ENCODE measurements around the gene DAZL.
"Not testable (repeated sequence)": the region's sequence is repeated elsewhere in the genome, so short reads cannot be mapped to it uniquely, and the experiment has no call there.

Gene DAZL, protein sequence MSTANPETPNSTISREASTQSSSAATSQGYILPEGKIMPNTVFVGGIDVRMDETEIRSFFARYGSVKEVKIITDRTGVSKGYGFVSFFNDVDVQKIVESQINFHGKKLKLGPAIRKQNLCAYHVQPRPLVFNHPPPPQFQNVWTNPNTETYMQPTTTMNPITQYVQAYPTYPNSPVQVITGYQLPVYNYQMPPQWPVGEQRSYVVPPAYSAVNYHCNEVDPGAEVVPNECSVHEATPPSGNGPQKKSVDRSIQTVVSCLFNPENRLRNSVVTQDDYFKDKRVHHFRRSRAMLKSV
- 0 reads per million in 3 donors for total RNA-seq

DNA sequence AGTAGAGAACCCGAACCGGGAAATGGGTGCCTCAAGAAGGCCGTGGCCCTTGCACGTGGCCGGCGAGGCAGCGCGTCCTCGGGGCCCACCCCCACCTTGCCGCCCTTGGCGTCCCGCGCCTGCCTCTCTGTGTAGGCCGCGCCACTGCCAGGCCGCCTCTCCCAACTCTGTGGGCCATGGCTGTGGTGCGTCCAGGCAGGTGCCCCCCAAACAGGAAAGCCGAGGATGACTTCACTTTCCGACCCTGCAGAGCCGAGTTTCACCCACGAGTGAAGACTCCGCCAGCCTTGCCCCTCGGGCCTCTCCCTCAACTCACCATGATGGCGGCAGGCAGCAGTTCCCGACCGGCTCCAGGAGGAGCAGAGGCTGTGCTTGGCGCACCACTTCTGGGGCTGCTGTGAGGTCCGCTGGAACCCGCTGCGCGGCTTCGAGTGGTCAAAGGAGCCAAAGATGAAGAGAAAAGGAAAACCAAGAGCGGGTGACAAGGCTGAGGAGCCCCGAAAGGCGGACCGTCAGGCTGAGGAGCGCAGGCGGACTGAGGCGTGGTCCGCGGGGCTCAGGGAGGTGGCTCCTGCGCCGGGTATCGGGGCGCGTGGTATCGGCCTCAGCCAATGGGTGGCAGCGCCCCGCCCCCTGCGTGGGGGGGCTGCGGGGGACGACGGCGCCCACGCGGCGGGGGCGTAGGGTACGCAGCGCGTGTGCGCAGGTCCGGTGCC, at the start of gene DAZL:
Gene DAZL, minus strand, starts transcription at position 537 of the 716 bp plus-strand sequence. Its CDS starts 218 bp downstream, at position 319.
- H3K4me1 ChIP-seq (ENCODE audit: control insufficient read depth, insufficient read depth, low read length, poor library complexity, severe bottlenecking) = no peaks in the 10 kb centered on the region
- H3K9me3 ChIP-seq (ENCODE audit: control insufficient read depth, low read length) = no peaks in the 10 kb centered on the region
- no peak within 1 kb of the TSS for H3K27ac ChIP-seq (ENCODE audit: insufficient read depth, low read length, poor library complexity, severe bottlenecking)
- no peaks in the 10 kb centered on the region for H3K36me3 ChIP-seq (ENCODE audit: control insufficient read depth, insufficient read depth, low read length)
- H3K27me3 ChIP-seq (replicated peaks; ENCODE audit: control insufficient read depth, insufficient read depth, low read length, poor library complexity, severe bottlenecking) = no peaks in the 10 kb centered on the region
- no peak within 1 kb of the TSS for H3K4me3 ChIP-seq (ENCODE audit: insufficient read depth, low read depth, low read length, poor library complexity, severe bottlenecking)
- no peak for DNase-seq

DNA sequence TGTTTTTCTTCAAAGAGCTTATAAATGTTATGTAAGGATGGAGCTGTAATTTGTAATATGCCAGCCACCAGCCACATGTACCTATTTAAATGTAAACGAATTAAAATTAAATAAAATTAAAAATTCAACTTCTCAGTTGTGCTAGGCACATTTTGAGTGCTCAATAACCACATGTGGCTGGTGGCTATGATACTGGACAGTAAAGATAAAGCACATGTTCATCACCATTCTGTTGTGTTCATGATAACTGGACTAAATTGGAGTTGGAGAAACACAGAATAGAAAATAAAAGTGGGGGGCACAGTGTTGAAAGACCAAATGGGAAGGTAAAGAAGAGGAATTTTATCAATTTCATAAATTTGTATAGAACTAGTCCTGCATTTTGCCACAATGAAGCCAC, 49.8 kb upstream of the DAZL start:
- Histone ChIP-seq H3K36me3 (ENCODE audit: control insufficient read depth, insufficient read depth, low read length) (no peaks in the 10 kb centered on the region), H3K4me3 (ENCODE audit: insufficient read depth, low read depth, low read length, poor library complexity, severe bottlenecking) (no peak overlapping the region), H3K27ac (ENCODE audit: insufficient read depth, low read length, poor library complexity, severe bottlenecking) (no peak overlapping the region), H3K4me1 (ENCODE audit: control insufficient read depth, insufficient read depth, low read length, poor library complexity, severe bottlenecking) (no peaks in the 10 kb centered on the region), H3K27me3 (replicated peaks; ENCODE audit: control insufficient read depth, insufficient read depth, low read length, poor library complexity, severe bottlenecking) (no peaks in the 10 kb centered on the region), H3K9me3 (ENCODE audit: control insufficient read depth, low read length) (no peaks in the 10 kb centered on the region)
- DNase-seq = no peak

DNA sequence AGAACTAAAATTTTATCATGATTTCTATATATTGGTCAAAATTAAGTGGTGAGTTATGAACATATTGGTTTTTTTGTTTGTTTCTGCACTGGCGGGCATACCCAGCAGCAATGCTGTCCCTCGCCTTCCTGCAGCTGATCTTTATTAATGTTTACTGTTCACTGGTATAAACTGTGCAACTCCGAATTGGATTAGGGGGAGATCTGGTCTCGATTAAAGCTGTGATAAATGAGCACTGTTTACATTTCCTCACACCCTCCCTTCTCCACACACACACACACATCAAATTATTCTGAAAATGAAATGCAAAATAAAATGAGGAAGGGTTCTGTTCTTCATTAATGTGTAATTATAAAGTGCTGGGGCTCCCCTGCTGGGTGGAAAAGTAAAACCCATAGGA, 48.5 kb upstream of the DAZL start:
- no peaks in the 10 kb centered on the region for H3K4me1 ChIP-seq (ENCODE audit: control insufficient read depth, insufficient read depth, low read length, poor library complexity, severe bottlenecking)

DNA sequence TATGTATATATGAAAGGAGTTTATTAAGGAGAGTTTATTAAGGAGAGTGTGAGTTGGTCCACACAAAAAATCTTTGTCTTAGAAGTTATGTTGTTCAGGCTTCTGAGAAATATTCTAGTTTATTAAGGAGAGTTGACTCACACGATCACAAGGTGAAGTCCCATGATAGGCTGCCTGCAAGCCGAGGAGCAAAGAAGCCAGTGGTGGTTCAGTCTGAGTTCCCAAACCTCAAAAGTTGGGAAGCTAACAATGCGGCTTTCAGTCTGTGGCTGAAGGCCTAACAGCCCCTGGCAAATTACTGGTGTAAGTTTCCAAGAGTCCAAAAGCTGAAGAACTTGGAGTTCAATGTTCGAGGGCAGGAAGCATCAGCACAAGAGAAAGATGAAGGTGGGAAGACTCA, 42.4 kb upstream of the DAZL start:
- no peak for DNase-seq
- Histone ChIP-seq H3K9me3 (ENCODE audit: control insufficient read depth, low read length) (no peaks in the 10 kb centered on the region), H3K27ac (ENCODE audit: insufficient read depth, low read length, poor library complexity, severe bottlenecking) (no peak overlapping the region), H3K4me3 (ENCODE audit: insufficient read depth, low read depth, low read length, poor library complexity, severe bottlenecking) (no peak overlapping the region), H3K36me3 (ENCODE audit: control insufficient read depth, insufficient read depth, low read length) (no peaks in the 10 kb centered on the region), H3K4me1 (ENCODE audit: control insufficient read depth, insufficient read depth, low read length, poor library complexity, severe bottlenecking) (no peaks in the 10 kb centered on the region), H3K27me3 (replicated peaks; ENCODE audit: control insufficient read depth, insufficient read depth, low read length, poor library complexity, severe bottlenecking) (no peaks in the 10 kb centered on the region)

More for the DNA sequence above, 48.5 kb upstream of the DAZL start:
- no peaks in the 10 kb centered on the region for H3K27me3 ChIP-seq (replicated peaks; ENCODE audit: control insufficient read depth, insufficient read depth, low read length, poor library complexity, severe bottlenecking)
- DNase-seq = no peak
- H3K27ac ChIP-seq (ENCODE audit: insufficient read depth, low read length, poor library complexity, severe bottlenecking) = no peak overlapping the region
- no peak overlapping the region for H3K4me3 ChIP-seq (ENCODE audit: insufficient read depth, low read depth, low read length, poor library complexity, severe bottlenecking)
- H3K9me3 ChIP-seq (ENCODE audit: control insufficient read depth, low read length) = no peaks in the 10 kb centered on the region
- no peaks in the 10 kb centered on the region for H3K36me3 ChIP-seq (ENCODE audit: control insufficient read depth, insufficient read depth, low read length)

DNA sequence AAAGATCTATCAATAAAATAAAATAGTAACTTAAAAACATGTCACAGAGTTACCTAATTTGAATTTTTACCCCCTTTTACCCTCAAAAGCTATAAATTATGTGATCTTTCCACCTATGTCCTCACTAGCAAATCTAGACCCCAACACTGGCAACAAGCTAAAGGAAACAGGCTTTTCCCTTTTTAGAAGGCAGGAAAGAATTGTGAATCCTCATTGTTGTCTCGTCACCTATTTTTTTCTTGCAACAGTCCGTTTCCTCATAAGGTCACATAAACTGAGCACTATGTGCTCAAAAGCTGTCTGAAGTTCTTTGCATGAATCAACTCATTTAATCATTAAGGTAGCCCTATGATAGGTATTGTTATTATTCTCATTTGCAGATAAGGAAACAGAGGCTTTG, 34.6 kb upstream of the DAZL start:
- no peaks in the 10 kb centered on the region for H3K27me3 ChIP-seq (replicated peaks; ENCODE audit: control insufficient read depth, insufficient read depth, low read length, poor library complexity, severe bottlenecking)

DNA sequence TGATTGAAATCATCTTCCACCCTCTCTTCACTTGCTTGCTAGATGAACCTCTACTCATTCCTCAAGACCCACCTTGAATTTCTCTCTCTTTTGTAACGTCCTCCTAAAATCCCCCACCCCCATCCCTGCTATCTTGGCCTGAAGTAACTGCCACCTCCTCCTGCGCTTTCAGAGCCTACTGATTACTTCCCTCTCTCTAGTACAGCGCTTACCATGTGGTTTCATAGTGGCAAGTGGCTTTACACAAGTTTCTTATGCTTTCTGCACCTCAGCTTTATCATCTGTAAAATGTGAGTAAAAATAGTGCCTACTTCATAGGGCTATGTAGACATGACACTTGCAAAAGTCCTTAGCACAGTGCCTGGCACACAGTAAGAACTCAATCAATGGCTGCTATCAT, 28.7 kb upstream of the DAZL start:
- no peak overlapping the region for H3K4me3 ChIP-seq (ENCODE audit: insufficient read depth, low read depth, low read length, poor library complexity, severe bottlenecking)
- H3K9me3 ChIP-seq (ENCODE audit: control insufficient read depth, low read length) = no peaks in the 10 kb centered on the region
- DNase-seq = no peak
- H3K27ac ChIP-seq (ENCODE audit: insufficient read depth, low read length, poor library complexity, severe bottlenecking) = no peak overlapping the region
- no peaks in the 10 kb centered on the region for H3K27me3 ChIP-seq (replicated peaks; ENCODE audit: control insufficient read depth, insufficient read depth, low read length, poor library complexity, severe bottlenecking)
- H3K36me3 ChIP-seq (ENCODE audit: control insufficient read depth, insufficient read depth, low read length) = no peaks in the 10 kb centered on the region
- H3K4me1 ChIP-seq (ENCODE audit: control insufficient read depth, insufficient read depth, low read length, poor library complexity, severe bottlenecking) = no peaks in the 10 kb centered on the region

More for the DNA sequence above, 34.6 kb upstream of the DAZL start:
- H3K9me3 ChIP-seq (ENCODE audit: control insufficient read depth, low read length) = no peaks in the 10 kb centered on the region
- H3K27ac ChIP-seq (ENCODE audit: insufficient read depth, low read length, poor library complexity, severe bottlenecking) = no peak overlapping the region
- no peaks in the 10 kb centered on the region for H3K4me1 ChIP-seq (ENCODE audit: control insufficient read depth, insufficient read depth, low read length, poor library complexity, severe bottlenecking)
- no peak overlapping the region for H3K4me3 ChIP-seq (ENCODE audit: insufficient read depth, low read depth, low read length, poor library complexity, severe bottlenecking)
- no peak for DNase-seq
- no peaks in the 10 kb centered on the region for H3K36me3 ChIP-seq (ENCODE audit: control insufficient read depth, insufficient read depth, low read length)

DNA sequence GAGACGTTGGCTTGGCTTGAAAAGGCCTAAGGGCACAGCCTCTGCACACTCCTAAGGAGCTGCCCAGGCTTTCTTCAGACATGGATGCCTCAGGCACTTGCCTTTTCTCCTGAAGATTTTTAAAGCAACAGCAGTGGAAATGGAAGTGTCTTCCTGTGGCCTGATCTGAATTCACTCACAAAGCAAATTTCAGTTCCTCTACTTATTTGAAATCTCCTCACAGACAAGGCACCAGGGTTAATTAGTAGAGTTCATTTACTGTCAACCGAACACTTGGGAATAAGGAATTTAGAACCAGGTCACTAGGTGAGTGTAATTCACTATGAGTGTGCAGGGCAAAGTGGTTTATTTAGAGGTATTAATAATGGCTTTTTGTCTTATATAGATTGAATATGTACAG, 27.2 kb upstream of the DAZL start:
- H3K4me1 ChIP-seq (ENCODE audit: control insufficient read depth, insufficient read depth, low read length, poor library complexity, severe bottlenecking) = no peaks in the 10 kb centered on the region
- H3K36me3 ChIP-seq (ENCODE audit: control insufficient read depth, insufficient read depth, low read length) = no peaks in the 10 kb centered on the region
- no peak for DNase-seq
- no peak overlapping the region for H3K27ac ChIP-seq (ENCODE audit: insufficient read depth, low read length, poor library complexity, severe bottlenecking)
- no peaks in the 10 kb centered on the region for H3K27me3 ChIP-seq (replicated peaks; ENCODE audit: control insufficient read depth, insufficient read depth, low read length, poor library complexity, severe bottlenecking)
- H3K9me3 ChIP-seq (ENCODE audit: control insufficient read depth, low read length) = no peaks in the 10 kb centered on the region
- no peak overlapping the region for H3K4me3 ChIP-seq (ENCODE audit: insufficient read depth, low read depth, low read length, poor library complexity, severe bottlenecking)

DNA sequence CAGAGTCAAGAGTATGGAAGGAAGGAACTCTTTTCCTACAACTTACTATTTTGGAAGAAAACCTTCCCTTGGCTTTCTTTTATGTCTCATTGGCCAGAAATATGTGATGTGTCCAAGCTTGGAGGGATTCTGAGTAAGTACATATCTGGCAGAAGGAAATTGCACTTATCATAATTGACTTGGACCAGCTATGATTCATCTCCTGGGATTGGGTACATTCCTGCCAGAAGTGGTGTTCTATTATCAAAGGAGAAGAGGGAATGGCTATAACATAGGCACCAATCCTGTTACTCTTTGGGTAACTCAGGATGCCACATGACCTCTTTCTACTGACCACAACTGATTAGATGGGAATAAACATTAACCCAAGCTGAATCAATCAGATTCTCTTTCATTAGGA, 13.5 kb upstream of the DAZL start:
- Histone ChIP-seq H3K27ac (ENCODE audit: insufficient read depth, low read length, poor library complexity, severe bottlenecking) (no peak overlapping the region), H3K4me3 (ENCODE audit: insufficient read depth, low read depth, low read length, poor library complexity, severe bottlenecking) (no peak overlapping the region), H3K36me3 (ENCODE audit: control insufficient read depth, insufficient read depth, low read length) (no peaks in the 10 kb centered on the region), H3K9me3 (ENCODE audit: control insufficient read depth, low read length) (no peaks in the 10 kb centered on the region), H3K4me1 (ENCODE audit: control insufficient read depth, insufficient read depth, low read length, poor library complexity, severe bottlenecking) (no peaks in the 10 kb centered on the region), H3K27me3 (replicated peaks; ENCODE audit: control insufficient read depth, insufficient read depth, low read length, poor library complexity, severe bottlenecking) (no peaks in the 10 kb centered on the region)
- DNase-seq = no peak

DNA sequence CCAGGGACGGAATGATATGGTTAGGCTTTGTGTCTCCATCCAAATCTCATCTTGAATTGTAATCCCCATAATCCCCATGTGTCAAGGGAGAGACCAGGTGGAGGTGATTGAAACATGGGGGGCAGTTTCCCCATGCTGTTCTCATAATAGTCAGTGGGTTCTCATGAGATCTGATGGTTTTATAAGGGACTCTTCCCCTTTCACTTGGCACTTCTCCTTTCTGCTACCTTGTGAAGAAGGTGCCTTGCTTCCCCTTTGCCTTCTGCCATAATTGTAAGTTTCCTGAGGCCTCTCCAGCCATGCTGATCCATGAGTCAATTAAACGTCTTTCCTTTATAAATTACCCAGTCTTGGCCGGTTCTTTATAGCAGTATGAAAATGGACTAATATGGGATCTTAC, 11.9 kb upstream of the DAZL start:
- DNase-seq; H3K4me1 ChIP-seq (ENCODE audit: control insufficient read depth, insufficient read depth, low read length, poor library complexity, severe bottlenecking); H3K9me3 ChIP-seq (ENCODE audit: control insufficient read depth, low read length); H3K27ac ChIP-seq (ENCODE audit: insufficient read depth, low read length, poor library complexity, severe bottlenecking); H3K36me3 ChIP-seq (ENCODE audit: control insufficient read depth, insufficient read depth, low read length); H3K27me3 ChIP-seq (replicated peaks; ENCODE audit: control insufficient read depth, insufficient read depth, low read length, poor library complexity, severe bottlenecking); H3K4me3 ChIP-seq (ENCODE audit: insufficient read depth, low read depth, low read length, poor library complexity, severe bottlenecking): not testable (repeated sequence)

DNA sequence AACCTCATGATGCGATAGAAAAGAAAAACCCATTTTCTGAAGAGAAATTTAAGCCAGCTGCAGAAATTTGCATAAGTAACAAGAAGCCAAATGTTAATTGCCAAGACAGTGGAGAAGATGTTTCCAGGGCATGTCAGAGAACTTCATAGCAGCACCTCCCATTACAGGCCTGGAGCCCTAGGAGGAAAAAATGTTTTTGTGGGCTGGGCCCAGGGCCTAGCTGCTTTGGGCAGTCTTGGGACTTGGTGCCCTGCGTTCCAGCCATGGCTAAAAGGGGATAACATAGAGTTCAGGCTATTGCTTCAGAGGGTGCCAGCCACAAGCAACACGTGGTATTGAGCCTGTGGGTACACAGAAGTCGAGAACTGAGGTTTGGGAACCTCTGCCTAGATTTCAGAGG, 10.9 kb upstream of the DAZL start:
- Histone ChIP-seq H3K9me3 (ENCODE audit: control insufficient read depth, low read length) (no peaks in the 10 kb centered on the region), H3K4me3 (ENCODE audit: insufficient read depth, low read depth, low read length, poor library complexity, severe bottlenecking) (no peak overlapping the region), H3K27me3 (replicated peaks; ENCODE audit: control insufficient read depth, insufficient read depth, low read length, poor library complexity, severe bottlenecking) (no peaks in the 10 kb centered on the region), H3K36me3 (ENCODE audit: control insufficient read depth, insufficient read depth, low read length) (no peaks in the 10 kb centered on the region), H3K27ac (ENCODE audit: insufficient read depth, low read length, poor library complexity, severe bottlenecking) (no peak overlapping the region), H3K4me1 (ENCODE audit: control insufficient read depth, insufficient read depth, low read length, poor library complexity, severe bottlenecking) (no peaks in the 10 kb centered on the region)
- no peak for DNase-seq

Measured in effector memory CD4-positive, alpha-beta T cell (primary cell).